NCI-H2227 (cell line): ENCODE results near the gene WDR90.
A peak's percentile ranks its signal among the peaks of the same experiment; 100 is the strongest.
"Not testable (repeated sequence)": the region's sequence is repeated elsewhere in the genome, so short reads cannot be mapped to it uniquely, and the experiment has no call there.

Experiments used
- DNase-seq: peaks from one replicate; lab custom pipeline; 2025; ENCODE audit not compliant: unreplicated experiment; lab: John Stamatoyannopoulos, UW

The WDR90 gene

DNA sequence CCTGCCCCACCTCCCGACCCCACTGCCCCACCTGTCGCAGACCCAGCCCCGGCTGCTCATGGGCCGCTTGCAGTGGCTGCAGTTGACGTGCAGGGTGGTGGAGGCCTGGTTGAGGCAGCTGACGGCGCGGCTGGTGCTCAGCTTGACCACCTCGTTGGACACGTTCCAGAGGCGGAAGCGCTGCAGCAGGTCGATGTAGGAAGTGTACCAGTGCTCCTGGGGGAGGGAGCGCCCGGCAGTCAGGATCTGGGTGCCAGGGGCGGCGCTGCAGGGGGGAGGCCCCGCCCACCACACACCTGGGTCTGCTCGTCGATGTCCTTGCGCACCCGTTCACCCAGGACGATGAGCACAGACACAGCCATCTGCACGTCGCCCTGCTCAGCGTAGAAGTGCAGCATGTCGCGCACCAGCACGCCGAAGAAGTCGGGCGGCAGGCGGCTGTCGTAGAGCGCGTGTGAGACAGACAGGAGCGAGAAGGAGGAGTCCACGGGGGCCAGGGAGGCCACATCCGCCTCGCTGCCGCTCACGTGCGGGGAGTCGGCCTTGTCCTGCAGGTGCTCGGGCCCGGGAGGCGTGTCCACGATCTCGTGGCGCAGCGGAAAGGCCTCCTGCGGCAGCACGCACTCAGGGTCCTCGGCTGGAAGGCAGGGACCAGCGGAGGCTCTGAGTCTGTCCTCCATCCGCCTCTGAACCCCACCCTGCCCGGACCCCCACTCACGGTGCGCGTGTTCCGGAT lies 36.0 kb downstream of the WDR90 start:
- DNase-seq: no peak

DNA sequence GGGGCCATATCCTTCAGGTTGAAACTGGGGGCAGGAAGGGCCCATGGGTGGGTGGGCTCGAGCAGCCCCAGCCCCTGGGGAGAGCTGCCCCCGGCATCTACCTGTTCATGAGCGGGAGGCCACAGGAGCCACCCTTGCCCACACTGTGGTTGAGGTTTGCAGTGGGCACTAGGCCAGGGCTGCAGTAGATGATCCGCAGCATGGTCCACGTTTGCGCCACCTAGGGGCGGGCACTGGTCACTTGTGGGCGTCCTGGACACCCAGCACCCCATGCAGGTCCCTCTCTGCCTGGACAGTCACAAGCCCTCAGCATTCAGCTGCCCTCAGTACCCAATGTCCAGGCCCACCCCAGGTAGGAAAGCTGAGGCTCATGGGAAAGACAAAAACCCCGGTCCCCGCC lies 36.8 kb downstream of the WDR90 start:
- peak; percentile 28 for DNase-seq

DNA sequence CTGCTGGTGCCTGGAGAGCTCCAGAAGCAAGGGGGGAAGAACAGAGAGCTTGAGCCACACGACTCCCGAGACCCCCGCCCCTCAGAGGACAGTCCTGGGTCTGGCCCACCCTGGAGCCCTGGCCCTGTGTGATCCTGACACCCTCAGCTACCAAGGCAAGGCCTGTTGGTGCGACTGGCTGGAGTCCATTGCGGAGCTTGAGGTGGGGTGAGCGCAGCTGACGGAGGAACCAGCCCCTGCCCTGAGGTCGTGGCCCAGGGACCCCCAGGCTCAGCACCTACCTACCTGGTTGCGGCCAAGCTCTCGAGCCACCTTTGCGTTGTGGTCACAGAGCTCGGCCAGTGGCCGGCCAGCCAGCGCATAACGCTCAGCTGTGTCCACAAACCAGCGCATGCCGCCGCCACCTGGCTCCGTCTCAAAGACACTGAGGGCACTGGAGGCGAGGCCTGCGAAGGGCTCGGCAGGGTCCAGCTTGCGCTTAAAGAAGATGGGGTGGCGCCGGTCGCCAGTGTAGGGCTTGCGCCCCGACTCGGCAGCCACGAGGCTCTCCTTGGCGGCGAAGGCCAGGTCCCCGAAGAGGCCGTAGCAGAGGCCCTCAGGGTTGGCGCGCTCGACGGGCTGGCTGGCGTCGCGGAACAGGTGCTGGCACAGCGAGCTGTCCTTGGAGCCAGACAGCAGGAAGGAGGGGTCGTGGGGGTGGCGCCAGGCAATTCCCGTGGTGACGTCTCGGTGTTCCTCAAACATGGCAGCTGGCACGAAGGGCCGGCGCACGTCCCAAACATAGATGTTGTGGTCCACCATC lies 37.5 kb downstream of the WDR90 start:
- DNase-seq: no peak

DNA sequence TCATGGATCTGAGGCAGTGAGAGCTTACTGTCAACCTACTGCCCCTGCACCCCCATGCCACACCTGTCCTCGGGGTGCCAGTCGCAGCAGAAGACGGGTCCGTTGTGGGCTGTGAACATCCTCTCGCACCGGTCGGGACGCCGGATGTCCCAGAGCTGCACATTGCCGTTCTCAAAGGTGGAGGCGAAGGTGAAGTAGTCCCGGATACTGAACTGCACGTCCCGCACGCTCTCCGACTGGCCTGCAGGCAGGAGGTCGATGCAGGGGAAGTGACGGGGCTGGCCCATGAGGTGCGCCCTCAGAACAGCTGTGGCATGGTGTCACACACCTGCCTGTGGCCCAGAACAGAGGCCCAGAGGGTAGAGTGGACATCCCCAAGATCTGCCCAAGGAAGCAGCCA lies 38.3 kb downstream of the WDR90 start:
- DNase-seq: no peak

DNA sequence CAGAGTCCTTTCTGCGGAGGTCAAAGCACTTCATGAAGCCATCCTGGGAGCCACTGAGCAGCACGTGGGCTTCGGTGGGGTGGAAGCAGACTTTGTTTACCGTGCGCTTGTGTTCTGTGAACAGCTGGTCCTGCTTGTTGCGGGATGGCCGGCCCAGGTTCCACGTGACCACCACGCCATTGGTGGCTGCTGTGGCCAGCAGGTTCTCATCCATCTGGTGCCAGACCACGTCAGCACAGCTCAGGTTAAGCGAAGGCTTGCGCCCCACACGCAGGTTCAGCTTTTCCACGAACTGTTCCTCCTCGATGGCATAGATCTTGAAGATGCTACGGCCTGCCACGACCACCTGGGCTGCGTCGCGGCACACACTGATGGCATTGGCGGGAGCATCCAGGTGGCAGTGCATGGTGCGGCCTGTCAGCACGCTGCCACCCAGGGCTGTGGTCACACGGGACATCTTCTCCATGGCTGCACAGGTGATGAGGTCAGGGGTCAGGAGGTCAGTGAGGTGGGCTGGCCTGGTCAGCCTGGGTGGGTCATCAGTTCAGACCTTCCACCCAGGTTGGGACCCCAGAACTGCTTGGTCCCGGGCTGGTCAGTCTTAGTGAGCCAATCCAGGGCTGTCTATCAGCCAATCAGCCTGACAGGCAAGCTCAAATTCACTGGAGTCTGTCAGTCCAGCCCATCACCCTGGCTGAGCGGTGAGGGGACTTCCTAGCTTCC lies 40.2 kb downstream of the WDR90 start:
- DNase-seq: no peak

DNA sequence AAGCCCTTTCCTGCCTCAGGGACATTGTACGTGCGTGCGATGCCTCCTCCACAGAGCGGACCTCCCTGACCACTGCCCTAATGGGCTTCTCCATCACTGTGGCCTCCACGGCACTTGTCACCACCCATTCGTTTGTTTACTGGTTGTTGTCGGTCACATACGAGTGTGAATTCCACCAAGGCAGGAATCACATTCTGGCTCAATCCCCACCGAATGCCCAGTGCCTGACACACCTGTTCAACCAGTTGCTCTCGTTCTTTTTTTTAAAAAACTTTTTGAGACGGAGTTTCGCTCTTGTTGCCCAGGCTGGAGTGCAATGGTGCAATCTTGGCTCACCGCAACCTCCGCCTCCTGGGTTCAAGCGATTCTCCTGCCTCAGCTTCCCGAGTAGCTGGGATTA lies 42.1 kb downstream of the WDR90 start:
- DNase-seq: not testable (repeated sequence)

- no peak for DNase-seq
These were observed 43.4 kb downstream of the WDR90 start for GRCh38 chr16:692356-693108.

DNA sequence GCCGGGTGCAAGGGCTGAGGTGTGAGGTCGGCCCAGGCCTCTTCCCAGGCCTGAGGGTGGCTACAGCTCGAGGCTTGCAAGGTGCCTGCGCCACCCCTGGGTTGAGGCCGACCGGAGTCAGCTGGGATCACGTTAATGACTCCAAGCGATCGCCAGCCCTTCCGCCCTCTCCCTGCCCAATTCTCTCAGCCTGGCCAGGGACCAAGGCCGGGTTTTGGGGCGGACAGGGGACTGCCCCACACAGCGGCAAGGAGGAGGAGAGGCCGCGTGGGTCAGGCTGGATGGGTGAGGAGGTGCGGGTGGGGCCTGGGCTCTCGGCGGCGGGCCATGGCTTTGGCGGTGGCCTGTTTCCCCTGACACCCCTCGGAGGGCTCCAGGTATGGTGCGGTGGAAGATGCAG lies 44.2 kb downstream of the WDR90 start:
- no peak for DNase-seq

DNA sequence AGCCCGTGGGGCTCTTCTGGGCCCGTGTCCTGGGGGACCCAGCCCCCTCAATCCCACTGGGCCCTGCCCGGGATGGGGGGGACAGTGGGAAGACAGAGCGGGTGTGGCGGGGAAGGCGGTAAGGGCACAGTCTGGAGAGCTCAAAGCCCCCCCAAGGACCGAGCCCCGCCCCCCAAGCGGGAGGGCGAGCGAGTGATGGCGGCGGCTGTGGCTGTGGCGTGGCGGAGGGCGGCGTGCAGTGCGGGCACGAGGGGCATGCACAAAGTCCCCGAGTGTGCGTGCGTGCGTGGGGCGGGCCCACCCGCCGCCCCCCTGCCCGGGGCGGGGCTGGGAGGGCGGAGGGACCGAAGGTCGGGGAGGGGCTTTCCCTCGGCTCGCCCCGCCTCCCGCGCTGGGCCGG lies 44.6 kb downstream of the WDR90 start:
- DNase-seq: no peak

- DNase-seq: no peak
These were observed 45.2 kb downstream of the WDR90 start for GRCh38 chr16:694187-694862.

GRCh38 chr16:694863-695354 lies 45.7 kb downstream of the WDR90 start:
- DNase-seq: no peak

DNA sequence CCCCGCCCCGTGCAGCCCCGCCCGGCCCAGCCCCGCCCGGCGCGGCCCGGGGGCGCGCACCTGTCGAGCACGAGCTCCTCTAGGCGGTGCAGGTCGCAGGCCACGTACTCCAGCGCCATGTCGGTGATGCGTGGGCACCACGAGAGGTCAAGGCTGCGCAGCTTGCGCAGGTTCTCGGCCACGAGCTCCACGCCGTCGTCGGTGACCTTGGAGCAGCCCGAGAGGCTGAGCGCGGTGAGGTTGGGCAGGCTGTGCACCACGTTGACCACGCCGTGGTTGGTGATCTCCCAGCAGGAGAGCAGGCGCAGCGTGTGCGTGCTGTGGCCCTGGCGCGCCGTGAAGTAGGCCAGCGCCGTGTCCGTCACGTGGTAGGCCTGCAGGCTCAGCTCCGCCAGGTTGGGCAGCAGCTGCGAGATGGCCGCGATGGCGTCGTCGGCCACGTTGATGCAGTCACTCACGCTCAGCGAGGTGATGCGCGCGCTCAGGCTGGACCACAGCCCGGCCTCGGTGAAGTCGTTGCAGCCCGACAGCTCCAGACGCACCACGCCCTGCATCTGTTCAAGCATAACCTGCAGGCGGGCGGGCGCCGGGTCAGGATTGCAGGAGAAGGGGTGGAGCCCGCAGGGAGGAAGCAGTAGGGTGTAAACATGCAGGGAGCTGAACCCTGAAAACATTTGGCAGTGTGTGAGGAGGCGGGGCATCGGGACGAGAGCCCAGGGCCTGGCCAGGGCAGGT lies 46.4 kb downstream of the WDR90 start:
- no peak for DNase-seq

- DNase-seq: no peak
These were observed 49.9 kb downstream of the WDR90 start for GRCh38 chr16:698911-699671.

GRCh38 chr16:700684-701584 lies 51.8 kb downstream of the WDR90 start:
- no peak for DNase-seq

DNA sequence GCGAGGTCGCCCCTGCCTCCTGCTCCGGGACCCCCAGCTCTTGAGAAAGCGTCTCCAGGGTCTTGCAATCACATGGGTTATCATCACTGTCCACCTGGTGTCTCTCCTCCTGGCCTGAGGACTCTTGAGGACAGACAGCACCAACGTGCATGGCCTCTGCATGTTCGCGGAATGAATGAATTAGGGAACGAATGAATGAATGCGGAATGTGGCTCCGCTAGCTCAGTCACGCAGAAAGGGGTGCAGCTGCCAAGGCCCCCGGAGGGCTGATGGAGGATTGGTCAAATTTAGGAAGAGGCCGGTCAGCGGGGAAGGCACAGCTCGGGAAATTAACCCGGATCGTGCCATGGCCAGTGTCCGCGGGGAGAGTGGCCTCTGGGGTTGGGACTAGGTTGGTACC lies 53.2 kb downstream of the WDR90 start:
- no peak for DNase-seq

- DNase-seq: no peak
These were observed 54.2 kb downstream of the WDR90 start for GRCh38 chr16:703406-703805.

GRCh38 chr16:704047-704446 lies 54.9 kb downstream of the WDR90 start:
- no peak for DNase-seq
